Caco-2 (cell line): ENCODE results near the gene SEZ6L. TPM values are rescaled to one million over a fixed set of nuclear protein-coding genes. Genes with fewer than 3 reads are reported as not detected.

ENCODE experiments used
- BruUV-seq: library from RNA; stranded (reverse); fragments of 400-500 nt; replicated peaks from 2 replicates; lab custom pipeline; 2021; lab: Mats Ljungman, UMichigan
- CTCF ChIA-PET: fragments of 300-600 bp; sonication (Branson Sonifier 250); formaldehyde crosslinking; loops from one replicate; lab custom pipeline; 2022; ENCODE audit warnings: antibody characterized with exemption; lab: Charles Lee
- POLR2A ChIA-PET: fragments of 300-600 bp; sonication (Branson Sonifier 250); formaldehyde crosslinking; loops from one replicate; lab custom pipeline; 2022; ENCODE audit warnings: antibody characterized with exemption; lab: Charles Lee
- DNase-seq, 2 experiments: peaks; one replicate each; pipeline versions ENCODE4 v3.0.0 to v3.0.0-alpha.2; 2020 to 2022
- H3K27me3 ChIP-seq: replicated peaks from 2 replicates; pipeline ENCODE4 v1.6.0; 2011; ENCODE audit warnings: low read length; ENCODE audit not compliant: control insufficient read depth, insufficient read depth
- H3K36me3 ChIP-seq: 2 replicates; pipeline ENCODE4 v1.5.1; 2011; ENCODE audit warnings: low read length; ENCODE audit not compliant: control insufficient read depth, insufficient read depth
- H3K4me1 ChIP-seq: fragments of 250-450 bp; sonication (Bioruptor Pico); 2 replicates; pipeline ENCODE4 v1.5.1; 2020; ENCODE audit warnings: mild to moderate bottlenecking
- H3K4me3 ChIP-seq: 2 replicates; pipeline ENCODE4 v1.5.1; 2011; ENCODE audit warnings: low read depth, mild to moderate bottlenecking, control low read depth, low read length
- H3K9me3 ChIP-seq: fragments of 250-450 bp; sonication (Bioruptor Pico); 2 replicates; pipeline ENCODE4 v1.5.1; 2020; ENCODE audit warnings: mild to moderate bottlenecking, moderate library complexity
- H3K27ac Mint-ChIP-seq: one replicate; pipeline ENCODE4 v1.8.0; 2022; ENCODE audit warnings: mixed read lengths; ENCODE audit not compliant: unreplicated experiment
- H3K27me3 Mint-ChIP-seq: one replicate; pipeline ENCODE4 v1.8.0; 2022; ENCODE audit warnings: mixed read lengths; ENCODE audit not compliant: insufficient read depth, unreplicated experiment
- H3K36me3 Mint-ChIP-seq: one replicate; pipeline ENCODE4 v1.8.0; 2022; ENCODE audit warnings: mild to moderate bottlenecking, mixed read lengths; ENCODE audit not compliant: insufficient read depth, unreplicated experiment
- H3K4me1 Mint-ChIP-seq: one replicate; pipeline ENCODE4 v1.8.0; 2022; ENCODE audit warnings: low read depth, mixed read lengths; ENCODE audit not compliant: unreplicated experiment
- H3K4me3 Mint-ChIP-seq: one replicate; pipeline ENCODE4 v1.8.0; 2022; ENCODE audit warnings: mild to moderate bottlenecking, moderate library complexity, mixed read lengths; ENCODE audit not compliant: unreplicated experiment
- H3K9me3 Mint-ChIP-seq: one replicate; pipeline ENCODE4 v1.8.0; 2022; ENCODE audit warnings: mixed read lengths; ENCODE audit not compliant: unreplicated experiment
- intact Hi-C: fragments of 100-400 bp; cut with micrococcal nuclease; formaldehyde crosslinking; loops from one replicate; pipeline ENCODE4 v1.10.0; 2022; ENCODE audit not compliant: unreplicated experiment
- total RNA-seq: library from RNA; stranded (reverse); gene quantifications from 2 replicates; pipeline ENCODE4 v1.2.3, GENCODE V29; 2022
- TF ChIP-seq, protein P1 (sequence below), 2 experiments: fragments of 200-600 bp in 1 of 2; IDR thresholded peaks; 1 replicate in 1 of 2; 2 replicates in 1 of 2; pipeline versions ENCODE4 v1.5.1 to v1.8.0; 2011 to 2022; ENCODE audit warnings: antibody characterized with exemption in 1 of 2, control low read depth in 1 of 2, inconsistent platforms in 1 of 2, low read depth in 1 of 2, low read length in 1 of 2, mild to moderate bottlenecking in 1 of 2, moderate library complexity in 1 of 2; ENCODE audit not compliant: insufficient read depth in 1 of 2, severe bottlenecking in 1 of 2, unreplicated experiment in 1 of 2

SEZ6L gene
- total RNA-seq, 1 experiment from 2014 or later, result not detected

DNA sequence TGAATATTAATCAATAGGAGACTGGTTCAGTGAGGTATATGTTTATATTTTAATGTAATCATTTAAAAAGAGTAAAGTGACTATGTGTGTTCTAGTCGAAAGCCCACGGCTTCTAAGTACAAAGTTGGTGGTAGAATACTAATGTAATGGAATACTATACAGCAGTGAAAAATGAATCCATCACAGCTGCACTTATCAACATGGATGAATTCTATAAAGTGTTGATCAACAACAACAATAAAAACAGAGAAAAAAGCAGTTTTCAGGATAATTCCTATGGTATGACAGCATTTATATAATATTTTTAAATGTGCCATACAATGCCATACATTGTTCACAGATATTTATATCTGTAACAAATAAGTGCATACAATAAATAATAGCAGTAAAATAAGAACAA, 114.1 kb downstream of the SEZ6L start:
- BruUV-seq, result no TSS peak
- no peak for DNase-seq
- Mint-ChIP-seq H3K4me1 (no peaks in the 10 kb centered on the region), H3K9me3 (no peaks in the 10 kb centered on the region), H3K27me3 (peaks cover 15% of the 10 kb centered on the region), H3K36me3 (no peaks in the 10 kb centered on the region), H3K27ac (no peak overlapping the region), H3K4me3 (no peak overlapping the region)
- intact Hi-C loops, result no loop called here
- TF ChIP-seq, protein P1, sequence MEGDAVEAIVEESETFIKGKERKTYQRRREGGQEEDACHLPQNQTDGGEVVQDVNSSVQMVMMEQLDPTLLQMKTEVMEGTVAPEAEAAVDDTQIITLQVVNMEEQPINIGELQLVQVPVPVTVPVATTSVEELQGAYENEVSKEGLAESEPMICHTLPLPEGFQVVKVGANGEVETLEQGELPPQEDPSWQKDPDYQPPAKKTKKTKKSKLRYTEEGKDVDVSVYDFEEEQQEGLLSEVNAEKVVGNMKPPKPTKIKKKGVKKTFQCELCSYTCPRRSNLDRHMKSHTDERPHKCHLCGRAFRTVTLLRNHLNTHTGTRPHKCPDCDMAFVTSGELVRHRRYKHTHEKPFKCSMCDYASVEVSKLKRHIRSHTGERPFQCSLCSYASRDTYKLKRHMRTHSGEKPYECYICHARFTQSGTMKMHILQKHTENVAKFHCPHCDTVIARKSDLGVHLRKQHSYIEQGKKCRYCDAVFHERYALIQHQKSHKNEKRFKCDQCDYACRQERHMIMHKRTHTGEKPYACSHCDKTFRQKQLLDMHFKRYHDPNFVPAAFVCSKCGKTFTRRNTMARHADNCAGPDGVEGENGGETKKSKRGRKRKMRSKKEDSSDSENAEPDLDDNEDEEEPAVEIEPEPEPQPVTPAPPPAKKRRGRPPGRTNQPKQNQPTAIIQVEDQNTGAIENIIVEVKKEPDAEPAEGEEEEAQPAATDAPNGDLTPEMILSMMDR (IDR thresholded peaks at IDR 0.05; ENCODE audit: insufficient read depth in 1 of 2, low read depth in 1 of 2, low read length in 1 of 2, severe bottlenecking in 1 of 2, unreplicated experiment in 1 of 2), result no peak
- ChIA-PET CTCF (no interaction called here), POLR2A (no interaction called here)
- Histone ChIP-seq H3K4me3 (no peak overlapping the region), H3K27me3 (no peaks in the 10 kb centered on the region), H3K4me1 (no peaks in the 10 kb centered on the region), H3K9me3 (no peaks in the 10 kb centered on the region), H3K36me3 (no peaks in the 10 kb centered on the region)

DNA sequence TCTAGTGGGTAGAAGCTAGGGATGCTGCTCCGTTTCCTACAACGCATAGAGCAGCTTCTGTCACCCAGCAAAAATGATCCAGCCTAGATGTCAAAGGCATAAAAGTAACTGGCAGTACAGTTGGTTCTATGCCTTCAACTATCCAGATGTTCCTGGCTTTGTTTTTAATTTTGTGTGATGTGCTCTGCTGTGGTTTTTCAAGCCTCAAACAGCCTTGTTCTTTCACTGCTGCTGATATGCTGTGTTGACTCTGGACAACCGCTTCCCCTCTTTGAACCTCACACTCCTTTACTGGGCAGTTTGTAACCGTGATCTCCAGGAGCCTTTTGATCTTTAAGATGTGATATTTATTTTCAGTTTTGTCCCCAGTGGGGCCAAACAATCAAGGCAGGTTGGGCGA, 116.4 kb downstream of the SEZ6L start:
- no peak overlapping the region for H3K4me3 ChIP-seq
- no peak overlapping the region for H3K27ac Mint-ChIP-seq
- CTCF ChIA-PET, result no interaction called here
- no peaks in the 10 kb centered on the region for H3K27me3 ChIP-seq
- BruUV-seq, result no TSS peak
- H3K36me3 Mint-ChIP-seq, result no peaks in the 10 kb centered on the region
- no peaks in the 10 kb centered on the region for H3K9me3 ChIP-seq
- no peak overlapping the region for H3K4me3 Mint-ChIP-seq
- H3K4me1 Mint-ChIP-seq, result no peaks in the 10 kb centered on the region
- peaks cover 15% of the 10 kb centered on the region for H3K27me3 Mint-ChIP-seq
- H3K36me3 ChIP-seq, result no peaks in the 10 kb centered on the region
- DNase-seq, result no peak
- no peaks in the 10 kb centered on the region for H3K4me1 ChIP-seq
- intact Hi-C loops, result no loop called here
- H3K9me3 Mint-ChIP-seq, result no peaks in the 10 kb centered on the region
- POLR2A ChIA-PET, result no interaction called here
- TF ChIP-seq, protein P1 (IDR thresholded peaks at IDR 0.05; ENCODE audit: insufficient read depth in 1 of 2, low read depth in 1 of 2, low read length in 1 of 2, severe bottlenecking in 1 of 2, unreplicated experiment in 1 of 2), result no peak

DNA sequence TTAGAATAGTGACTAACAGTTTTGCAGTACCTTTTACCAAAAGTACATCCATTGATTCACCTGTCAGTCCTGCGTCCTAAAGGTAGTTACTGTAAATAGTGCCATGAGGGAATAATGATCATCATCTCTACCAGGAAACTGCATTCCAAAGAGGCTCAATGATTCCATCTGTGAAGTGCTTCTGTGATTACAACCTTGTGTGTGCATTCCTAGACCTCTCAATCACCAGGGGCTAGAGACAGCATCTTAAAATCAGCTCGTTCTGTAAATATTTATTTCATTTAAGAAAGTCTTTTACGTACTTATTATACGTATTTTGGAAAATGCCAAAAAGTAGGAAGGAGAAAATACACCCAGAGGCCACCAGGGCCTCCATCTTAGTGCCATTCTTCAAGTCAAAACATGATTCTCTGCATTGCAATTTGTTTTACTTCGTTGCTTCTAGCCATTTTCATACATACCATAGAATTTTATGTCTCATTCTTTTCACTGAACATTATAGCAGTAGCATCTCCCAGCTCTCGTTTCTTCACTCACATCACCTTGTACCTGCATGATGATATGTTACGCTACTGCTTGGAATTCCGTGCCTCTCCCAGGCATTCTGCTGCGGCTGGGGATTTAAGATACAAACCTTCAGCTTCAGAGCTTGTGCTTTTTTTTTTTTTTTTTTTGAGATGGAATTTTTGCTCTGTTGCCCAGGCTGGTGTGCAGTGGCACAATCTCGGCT, 117.0 kb downstream of the SEZ6L start:
- POLR2A ChIA-PET, result no interaction called here
- no TSS peak for BruUV-seq
- no peak for DNase-seq
- H3K4me3 Mint-ChIP-seq, result no peak overlapping the region
- Histone ChIP-seq H3K27me3 (no peaks in the 10 kb centered on the region), H3K4me1 (no peaks in the 10 kb centered on the region), H3K9me3 (no peaks in the 10 kb centered on the region), H3K4me3 (no peak overlapping the region), H3K36me3 (no peaks in the 10 kb centered on the region)
- no peaks in the 10 kb centered on the region for H3K9me3 Mint-ChIP-seq
- H3K36me3 Mint-ChIP-seq, result no peaks in the 10 kb centered on the region
- intact Hi-C loops, result no loop called here
- peaks cover 17% of the 10 kb centered on the region for H3K27me3 Mint-ChIP-seq
- no peak overlapping the region for H3K27ac Mint-ChIP-seq
- TF ChIP-seq, protein P1 (IDR thresholded peaks at IDR 0.05; ENCODE audit: insufficient read depth in 1 of 2, low read depth in 1 of 2, low read length in 1 of 2, severe bottlenecking in 1 of 2, unreplicated experiment in 1 of 2), result no peak
- no peaks in the 10 kb centered on the region for H3K4me1 Mint-ChIP-seq
- CTCF ChIA-PET, result no interaction called here
